HUES6 (cell line): Measurements from ENCODE around the gene KLHL29.
"Not testable (repeated sequence)": the region's sequence is repeated elsewhere in the genome, so short reads cannot be mapped to it uniquely, and the experiment has no call there.

Experiments
- H3K27ac ChIP-seq: 2 replicates; pipeline ENCODE4 v1.7.0; 2013; ENCODE audit warnings: low read depth, mild to moderate bottlenecking, low read length, inconsistent platforms
- H3K27me3 ChIP-seq: 2 replicates; pipeline ENCODE4 v1.6.1; 2013; ENCODE audit warnings: low read length; ENCODE audit not compliant: control insufficient read depth, insufficient read depth
- H3K36me3 ChIP-seq: 2 replicates; pipeline ENCODE4 v1.6.1; 2013; ENCODE audit warnings: low read length; ENCODE audit not compliant: control insufficient read depth, insufficient read depth
- H3K4me1 ChIP-seq: 2 replicates; pipeline ENCODE4 v1.6.1; 2013; ENCODE audit warnings: low read length; ENCODE audit not compliant: control insufficient read depth, insufficient read depth
- H3K4me3 ChIP-seq: 2 replicates; pipeline ENCODE4 v1.5.1; 2013; ENCODE audit warnings: low read depth, low read length
- H3K9ac ChIP-seq: one replicate; pipeline ENCODE4 v1.6.1; 2013; ENCODE audit warnings: mild to moderate bottlenecking, low read length
- H3K9me3 ChIP-seq: 2 replicates; pipeline ENCODE4 v1.6.1; 2013; ENCODE audit warnings: low read depth, low read length; ENCODE audit not compliant: control insufficient read depth, insufficient read depth

The KLHL29 gene

GRCh38 chr2:23385351-23385747 is 370 bp downstream of the KLHL29 start:
- Histone ChIP-seq H3K27ac (no peak overlapping the region), H3K9ac (no peak overlapping the region), H3K36me3 (no peaks in the 10 kb centered on the region), H3K4me3 (peak overlapping the region; percentile 81), H3K4me1 (peaks cover 9% of the 10 kb centered on the region; the same call in 1 of the 2 replicates), H3K9me3 (no peaks in the 10 kb centered on the region), H3K27me3 (peaks cover 88% of the 10 kb centered on the region)

- H3K27me3 ChIP-seq = peaks cover 87% of the 10 kb centered on the region
- H3K9ac ChIP-seq = peak overlapping the region; percentile 51
- no peak overlapping the region for H3K27ac ChIP-seq
- no peaks in the 10 kb centered on the region for H3K36me3 ChIP-seq
- H3K9me3 ChIP-seq = no peaks in the 10 kb centered on the region
- H3K4me1 ChIP-seq = peaks cover 6% of the 10 kb centered on the region; the same call in 1 of the 2 replicates
- H3K4me3 ChIP-seq = peak overlapping the region; percentile 81
These were observed 864 bp downstream of the KLHL29 start for GRCh38 chr2:23385748-23386338.

- Histone ChIP-seq H3K9ac (peak overlapping the region; percentile 51), H3K4me1 (0 out of 2 replicates have a peak, but pooled peaks cover 4% of the 10 kb centered on the region), H3K27me3 (peaks cover 81% of the 10 kb centered on the region), H3K4me3 (peak overlapping the region; percentile 81), H3K9me3 (no peaks in the 10 kb centered on the region), H3K36me3 (no peaks in the 10 kb centered on the region), H3K27ac (no peak overlapping the region)
These were observed 1.6 kb downstream of the KLHL29 start for GRCh38 chr2:23386339-23387220.

GRCh38 chr2:23387221-23387550 is 2.2 kb downstream of the KLHL29 start:
- H3K36me3 ChIP-seq = no peaks in the 10 kb centered on the region
- no peak overlapping the region for H3K27ac ChIP-seq
- no peak overlapping the region for H3K9ac ChIP-seq
- peak overlapping the region; percentile 81 for H3K4me3 ChIP-seq
- no peaks in the 10 kb centered on the region for H3K9me3 ChIP-seq
- H3K27me3 ChIP-seq = peaks cover 75% of the 10 kb centered on the region
- H3K4me1 ChIP-seq = 0 out of 2 replicates have a peak, but pooled peaks cover 4% of the 10 kb centered on the region

- Histone ChIP-seq H3K27me3 (peaks cover 68% of the 10 kb centered on the region), H3K9ac (no peak overlapping the region), H3K9me3 (no peaks in the 10 kb centered on the region), H3K4me1 (0 out of 2 replicates have a peak, but pooled peaks cover 4% of the 10 kb centered on the region), H3K27ac (no peak overlapping the region), H3K4me3 (no peak overlapping the region), H3K36me3 (no peaks in the 10 kb centered on the region)
These were observed 2.9 kb downstream of the KLHL29 start for GRCh38 chr2:23387845-23388244.

- Histone ChIP-seq H3K4me3 (no peak overlapping the region), H3K4me1 (0 out of 2 replicates have a peak, but pooled peaks cover 4% of the 10 kb centered on the region), H3K27ac (no peak overlapping the region), H3K27me3 (peaks cover 64% of the 10 kb centered on the region), H3K9me3 (no peaks in the 10 kb centered on the region), H3K36me3 (no peaks in the 10 kb centered on the region), H3K9ac (no peak overlapping the region)
These were observed 3.3 kb downstream of the KLHL29 start for GRCh38 chr2:23388294-23388693.

GRCh38 chr2:23388756-23389514 is 4.0 kb downstream of the KLHL29 start:
- H3K9ac ChIP-seq = no peak overlapping the region
- peaks cover 57% of the 10 kb centered on the region for H3K27me3 ChIP-seq
- no peaks in the 10 kb centered on the region for H3K36me3 ChIP-seq
- H3K27ac ChIP-seq = no peak overlapping the region
- H3K4me3 ChIP-seq = no peak overlapping the region
- no peaks in the 10 kb centered on the region for H3K9me3 ChIP-seq
- H3K4me1 ChIP-seq = 0 out of 2 replicates have a peak, but pooled peaks cover 4% of the 10 kb centered on the region

GRCh38 chr2:23390152-23390551 is 5.2 kb downstream of the KLHL29 start:
- Histone ChIP-seq H3K27ac (no peak overlapping the region), H3K4me3 (no peak overlapping the region), H3K9ac (no peak overlapping the region)

GRCh38 chr2:23391237-23391736 is 6.3 kb downstream of the KLHL29 start:
- H3K27me3 ChIP-seq = peaks cover 39% of the 10 kb centered on the region
- not testable (repeated sequence) for H3K27ac ChIP-seq, H3K4me3 ChIP-seq, H3K9ac ChIP-seq, H3K9me3 ChIP-seq, H3K4me1 ChIP-seq, H3K36me3 ChIP-seq

More at GRCh38 chr2:23390152-23390551, 5.2 kb downstream of the KLHL29 start:
- Histone ChIP-seq H3K9me3 (no peaks in the 10 kb centered on the region), H3K27me3 (peaks cover 49% of the 10 kb centered on the region), H3K36me3 (no peaks in the 10 kb centered on the region), H3K4me1 (0 out of 2 replicates have a peak, but pooled peaks cover 4% of the 10 kb centered on the region)

- Histone ChIP-seq H3K9me3 (no peaks in the 10 kb centered on the region), H3K4me3 (no peak overlapping the region), H3K9ac (no peak overlapping the region), H3K36me3 (no peaks in the 10 kb centered on the region), H3K4me1 (0 out of 2 replicates have a peak, but pooled peaks cover 5% of the 10 kb centered on the region), H3K27me3 (peaks cover 15% of the 10 kb centered on the region), H3K27ac (no peak overlapping the region)
These were observed 8.7 kb downstream of the KLHL29 start for GRCh38 chr2:23393722-23394121.
